DOHH2 (cell line): ENCODE results near the gene MRC1.

Experiments used
- CTCF ChIP-seq: fragments of 200-600 bp; sonication (generic); IDR thresholded peaks from one replicate; pipeline ENCODE4 v1.5.1; 2014; ENCODE audit warnings: antibody characterized with exemption, mild to moderate bottlenecking, low read depth, low read length; ENCODE audit not compliant: poor library complexity, severe bottlenecking
- EZH2phosphoT487 ChIP-seq: fragments of 200-600 bp; sonication (generic); IDR thresholded peaks from 2 replicates; pipeline ENCODE4 v1.6.1; 2017; ENCODE audit warnings: borderline replicate concordance, mild to moderate bottlenecking, antibody characterized with exemption, low read length, moderate library complexity, mixed read lengths

DNA sequence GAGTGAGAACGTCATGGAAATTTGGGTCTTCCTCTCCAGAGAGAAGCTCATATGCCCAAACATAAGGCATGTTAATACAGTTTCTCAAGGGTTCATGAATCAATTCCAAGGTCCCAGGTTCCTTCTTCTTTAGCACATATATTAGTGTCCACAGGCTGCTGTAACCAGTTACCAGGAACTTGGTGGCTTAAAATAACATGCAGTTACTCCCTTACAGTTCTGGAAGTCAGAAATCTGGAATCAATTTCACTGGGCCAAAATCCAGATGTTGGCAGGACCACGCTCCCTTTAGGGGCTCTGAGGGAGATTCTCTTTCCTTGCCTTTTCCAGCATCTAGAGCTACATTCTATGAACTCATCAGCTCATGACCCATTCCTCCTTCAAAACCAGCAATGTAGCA lies 64.8 kb downstream of the MRC1 start:
- no peak for TF ChIP-seq CTCF
- no peak for TF ChIP-seq EZH2phosphoT487
